ENCODE measurements around the gene PALM.

GRCh38 chr19:690203-690602 lies 18.5 kb upstream of the PALM start:
- TF ChIP-seq ARNTL (CRISPR knock-in tag; IDR thresholded peaks at IDR 0.05; ENCODE audit: borderline replicate concordance, low read depth) = no peak
- no peak for TF ChIP-seq PATZ1 (CRISPR knock-in tag; IDR thresholded peaks at IDR 0.05; ENCODE audit: borderline replicate concordance)

Measured in SK-N-SH treated with all-trans-retinoic acid at 6 μM for 48 hours (cell line).